HG02763 (cell line): Measurements from ENCODE around the gene KIRREL3.

Experiments used
- ATAC-seq: cut with Tn5 transposase; IDR thresholded peaks from one replicate; pipeline ENCODE4 v1.9.1; 2021; ENCODE audit warnings: mild to moderate bottlenecking, moderate library complexity; ENCODE audit not compliant: unreplicated experiment

KIRREL3 gene

GRCh38 chr11:126591966-126592489, 408.5 kb downstream of the KIRREL3 start:
- no peak for ATAC-seq

- ATAC-seq = no peak
Observed at GRCh38 chr11:126589492-126589803, 411.1 kb downstream of the KIRREL3 start.

GRCh38 chr11:126588630-126589491, 411.7 kb downstream of the KIRREL3 start:
- ATAC-seq = no peak

- no peak for ATAC-seq
Observed at GRCh38 chr11:126587541-126587940, 413.0 kb downstream of the KIRREL3 start.

- no peak for ATAC-seq
Observed at GRCh38 chr11:126585774-126586491, 414.6 kb downstream of the KIRREL3 start.

- no peak for ATAC-seq
Observed at GRCh38 chr11:126585388-126585773, 415.2 kb downstream of the KIRREL3 start.

- ATAC-seq = no peak
Observed at GRCh38 chr11:126583594-126584427, 416.8 kb downstream of the KIRREL3 start.

- no peak for ATAC-seq
Observed at GRCh38 chr11:126583101-126583500, 417.5 kb downstream of the KIRREL3 start.

GRCh38 chr11:126581871-126582648, 418.5 kb downstream of the KIRREL3 start:
- ATAC-seq = no peak

GRCh38 chr11:126578426-126578825, 422.1 kb downstream of the KIRREL3 start:
- no peak for ATAC-seq

- no peak for ATAC-seq
Observed at GRCh38 chr11:126578021-126578420, 422.5 kb downstream of the KIRREL3 start.

- no peak for ATAC-seq
Observed at GRCh38 chr11:126575849-126576248, 424.7 kb downstream of the KIRREL3 start.

- no peak for ATAC-seq
Observed at GRCh38 chr11:126573325-126573978, 427.1 kb downstream of the KIRREL3 start.

- no peak for ATAC-seq
Observed at GRCh38 chr11:126570489-126570888, 430.1 kb downstream of the KIRREL3 start.

- ATAC-seq = no peak
Observed at GRCh38 chr11:126567419-126567818, 433.2 kb downstream of the KIRREL3 start.

- ATAC-seq = no peak
Observed at GRCh38 chr11:126564566-126564965, 436.0 kb downstream of the KIRREL3 start.

- ATAC-seq = no peak
Observed at GRCh38 chr11:126561327-126561893, 439.2 kb downstream of the KIRREL3 start.

GRCh38 chr11:126560221-126560620, 440.3 kb downstream of the KIRREL3 start:
- no peak for ATAC-seq
